UCSD-AML1 (cell line): ENCODE measurements around the gene TMEM132C.

Source experiments
- DNase-seq: peaks from one replicate; lab custom pipeline; 2025; ENCODE audit not compliant: unreplicated experiment; lab: John Stamatoyannopoulos, UW

TMEM132C gene

DNA sequence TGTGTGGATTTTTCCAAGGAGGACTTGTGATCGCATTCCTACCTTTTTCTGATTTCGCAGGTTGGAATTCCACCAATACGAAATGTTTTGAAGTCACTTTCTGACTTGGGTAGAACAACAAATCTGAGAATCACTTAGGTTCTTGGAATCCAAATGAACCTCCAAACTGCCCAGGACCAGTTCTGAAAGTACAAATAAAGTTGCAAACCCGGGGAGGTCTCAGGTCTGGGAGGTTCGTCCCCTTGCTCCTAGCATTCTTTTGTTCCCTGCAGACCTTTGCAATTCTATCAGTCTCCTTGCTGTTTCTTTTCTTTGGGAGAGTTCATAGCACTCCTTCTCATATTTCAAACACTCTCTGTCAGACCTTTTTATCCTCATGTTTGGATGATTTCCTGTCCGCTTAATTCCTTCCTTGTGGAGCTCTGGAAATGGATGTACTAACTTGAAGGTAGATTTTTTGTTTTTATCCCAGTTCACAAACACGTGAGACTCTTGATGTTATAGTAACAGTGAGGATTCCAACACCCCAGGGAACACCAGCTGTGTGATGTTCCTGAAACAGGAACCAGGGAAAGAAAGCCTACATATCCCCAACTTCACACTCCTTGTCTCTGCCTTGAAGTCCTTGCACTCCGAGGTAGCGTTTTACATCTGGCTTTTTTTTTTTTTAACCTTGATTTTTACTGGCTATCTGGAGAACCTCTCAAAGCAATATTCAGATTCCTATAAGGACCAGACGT is 70.6 kb downstream of the TMEM132C start:
- DNase-seq = no peak

DNA sequence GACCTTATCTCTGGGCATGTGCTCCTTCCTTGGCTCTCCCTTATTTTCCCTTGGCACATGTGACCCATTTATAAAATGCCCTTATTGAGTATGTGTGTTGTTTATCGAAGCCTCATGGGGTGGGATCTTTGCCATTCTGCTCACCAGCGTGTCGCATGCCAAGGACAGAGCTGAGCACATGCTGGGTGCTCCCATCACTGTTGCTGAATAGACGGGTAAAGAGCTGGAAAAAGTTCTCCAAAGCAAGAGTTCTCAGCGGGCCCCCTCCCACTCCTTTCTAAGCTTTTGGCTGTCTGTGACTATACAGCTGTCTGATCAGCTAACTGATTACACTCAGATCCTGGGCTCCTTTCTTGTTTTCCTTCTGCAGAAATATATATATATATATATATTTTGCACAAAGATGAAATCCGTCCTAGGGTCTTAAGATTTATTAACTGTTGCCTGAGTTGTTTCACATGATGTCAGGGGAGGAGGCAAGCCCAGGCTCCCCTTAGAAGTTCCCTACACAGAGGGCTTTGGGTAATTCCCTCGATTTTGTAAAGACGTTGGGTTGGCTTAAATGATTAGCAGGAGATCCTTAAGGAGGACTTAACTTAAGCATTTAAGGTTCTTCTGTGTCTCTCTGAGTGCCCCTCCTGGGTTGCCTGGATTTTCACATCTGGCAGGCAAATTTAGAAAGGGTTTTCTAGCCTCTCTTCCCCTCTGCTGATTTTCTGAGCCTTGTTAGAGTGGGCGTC is 71.6 kb downstream of the TMEM132C start:
- DNase-seq = no peak

DNA sequence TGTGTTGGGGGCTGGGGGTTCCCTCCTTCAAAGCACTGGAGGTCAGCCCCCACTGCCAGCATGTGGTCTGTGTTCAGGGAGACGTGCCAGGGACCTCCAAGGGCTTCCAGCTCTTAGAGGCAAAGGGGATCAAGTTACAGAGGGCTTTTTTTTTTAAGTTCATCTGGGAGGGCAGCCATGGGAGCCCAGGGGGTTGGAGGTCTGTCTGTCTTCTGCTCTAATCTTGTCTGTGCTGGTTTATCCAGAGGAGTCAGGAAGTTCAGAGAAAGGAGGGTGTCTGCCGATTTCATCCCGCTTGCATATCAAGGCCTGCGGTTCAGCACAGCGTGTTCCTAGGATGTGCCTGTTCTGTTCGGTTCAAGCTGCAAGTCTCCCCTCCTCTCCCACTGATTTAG is 72.2 kb downstream of the TMEM132C start:
- no peak for DNase-seq

DNA sequence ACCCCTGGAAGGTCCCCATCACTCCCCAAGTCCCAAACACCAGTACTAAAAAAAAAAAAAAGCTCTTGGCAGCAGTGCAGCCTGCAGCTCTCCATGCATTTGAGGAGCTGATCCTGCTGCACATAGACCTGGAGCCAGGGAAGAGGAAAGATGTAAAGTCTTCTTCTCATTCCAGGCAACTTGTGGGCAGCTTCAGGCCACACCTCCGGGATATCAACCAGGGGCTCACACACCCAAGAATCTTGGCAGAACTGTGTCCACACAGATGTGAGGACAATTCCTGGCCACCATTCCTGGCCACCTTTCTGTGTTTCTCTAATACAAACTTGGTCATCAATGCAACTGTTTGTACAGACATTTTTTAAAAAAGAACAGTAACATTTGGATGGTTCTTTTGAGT is 72.7 kb downstream of the TMEM132C start:
- no peak for DNase-seq

GRCh38 chr12:128353301-128353700 is 86.3 kb downstream of the TMEM132C start:
- no peak for DNase-seq

- no peak for DNase-seq
Measured at GRCh38 chr12:128356547-128356946, 89.6 kb downstream of the TMEM132C start.

GRCh38 chr12:128361400-128361995 is 94.5 kb downstream of the TMEM132C start:
- DNase-seq = no peak

DNA sequence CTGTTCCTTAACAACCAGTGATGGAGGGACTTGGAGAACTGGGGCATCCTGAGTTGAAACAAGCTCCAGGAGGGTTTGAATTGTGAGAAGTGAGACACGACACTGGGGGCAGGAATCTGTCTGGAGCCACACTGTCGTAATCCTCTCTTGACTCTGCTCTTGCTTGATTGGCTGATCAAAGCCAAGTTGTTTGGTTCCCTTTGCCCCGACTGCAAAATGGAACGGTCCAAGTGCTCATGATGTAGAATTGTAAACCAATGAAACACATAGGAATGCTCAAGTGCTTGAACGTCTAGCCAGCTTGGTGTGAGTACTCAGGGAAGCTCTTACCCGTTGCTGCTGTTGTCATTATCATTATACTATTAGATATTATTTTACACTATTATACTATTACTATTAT is 98.1 kb downstream of the TMEM132C start:
- no peak for DNase-seq

DNA sequence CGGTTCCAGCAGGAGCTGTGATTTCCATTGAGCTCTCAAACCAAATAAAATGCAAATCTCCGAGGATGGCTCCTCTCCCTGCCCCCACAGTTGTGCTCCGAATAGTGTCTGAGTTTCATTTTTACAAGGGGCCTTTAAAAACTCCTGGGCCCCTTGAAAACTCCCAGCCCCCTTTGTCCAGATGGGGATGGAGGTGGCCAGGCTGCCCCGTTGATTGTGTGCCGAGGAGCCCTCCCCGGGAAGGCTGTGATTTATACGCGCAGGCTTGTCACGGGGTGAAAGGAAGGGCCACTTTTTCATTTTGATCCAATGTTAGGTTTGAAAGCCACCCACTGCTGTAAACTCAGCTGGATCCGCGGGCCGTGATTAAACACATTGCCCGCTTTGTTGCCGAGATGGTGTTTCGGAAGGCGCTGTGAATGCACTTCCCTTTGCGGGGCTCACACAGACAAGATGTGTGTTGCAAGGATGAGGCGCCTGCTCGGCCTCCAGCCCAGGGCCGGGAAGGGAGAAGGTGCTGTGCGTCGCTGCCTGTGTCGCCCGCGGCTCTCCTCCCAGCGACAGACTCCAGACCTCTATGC is 98.8 kb downstream of the TMEM132C start:
- no peak for DNase-seq

DNA sequence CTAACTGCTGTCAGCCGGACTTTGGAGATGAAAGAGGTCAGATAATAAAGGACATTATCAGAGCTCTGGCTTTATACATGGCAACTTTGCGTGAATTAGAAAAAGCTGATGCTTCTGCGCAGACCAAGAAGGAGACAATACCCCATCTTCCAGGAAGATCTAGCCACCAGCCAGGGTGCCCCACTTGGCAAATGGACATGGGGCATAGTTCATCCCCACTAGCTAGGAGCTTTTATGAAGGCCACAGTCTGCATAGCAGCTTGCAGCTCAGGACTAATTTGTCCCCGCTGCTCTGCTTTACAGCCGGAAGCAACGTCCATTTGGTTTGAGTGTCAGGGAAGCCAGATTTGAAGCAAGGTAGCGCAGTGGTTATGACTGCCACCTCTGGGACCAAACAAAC is 101.0 kb downstream of the TMEM132C start:
- no peak for DNase-seq

- DNase-seq = no peak
Measured at GRCh38 chr12:128381541-128381940, 114.6 kb downstream of the TMEM132C start.

GRCh38 chr12:128381946-128382345 is 115.0 kb downstream of the TMEM132C start:
- no peak for DNase-seq

DNA sequence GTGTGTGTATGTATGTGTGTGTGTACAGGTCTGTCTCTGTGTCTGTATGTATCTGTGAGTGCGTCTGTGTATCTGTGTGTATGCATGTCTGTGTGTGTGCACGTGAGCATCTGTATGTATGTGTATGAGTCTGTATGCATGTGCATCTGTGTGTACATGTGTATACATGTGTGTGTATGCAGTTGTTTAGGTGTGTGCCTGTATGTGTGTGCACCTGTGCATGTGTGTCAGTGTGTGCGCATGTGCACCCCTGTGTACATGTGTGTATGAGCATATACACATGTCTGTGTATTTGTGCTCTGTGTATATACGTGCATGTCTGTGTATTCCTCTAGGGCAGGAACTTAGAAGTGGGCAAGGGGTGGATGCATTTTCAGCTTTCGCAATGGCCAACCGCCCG is 116.0 kb downstream of the TMEM132C start:
- no peak for DNase-seq

- DNase-seq = no peak
Measured at GRCh38 chr12:128383357-128383937, 116.5 kb downstream of the TMEM132C start.

- DNase-seq = no peak
Measured at GRCh38 chr12:128385736-128386135, 118.8 kb downstream of the TMEM132C start.

DNA sequence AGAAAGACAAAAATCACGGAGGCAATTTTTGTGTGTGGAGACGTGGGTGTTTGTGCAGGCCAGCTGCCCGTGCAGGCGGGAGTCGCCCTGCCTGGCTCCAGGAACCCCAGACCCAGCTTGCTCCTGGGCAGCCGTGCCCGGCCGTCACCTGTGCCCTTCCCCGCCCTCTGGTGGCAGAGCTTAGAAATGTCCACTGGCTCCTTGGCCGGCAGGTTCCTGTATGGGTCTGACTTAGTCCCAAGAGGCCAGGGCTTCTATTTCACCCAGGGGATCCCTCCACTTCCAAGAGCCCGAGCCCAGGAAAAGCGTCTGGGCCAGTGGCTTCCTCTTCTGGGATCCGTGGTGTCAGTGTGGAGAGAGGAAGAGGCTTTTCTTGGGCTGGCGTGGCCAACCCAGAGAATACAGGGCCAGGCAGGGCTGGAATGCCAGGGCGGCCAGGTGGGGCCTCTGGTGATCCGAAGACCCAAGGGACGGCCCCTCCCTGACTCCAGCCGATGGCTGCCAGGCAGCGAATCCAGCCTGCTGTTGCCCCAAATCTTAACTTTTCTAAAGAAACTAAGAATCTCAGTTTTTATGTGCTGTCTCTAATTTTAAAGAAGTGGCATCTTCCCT is 120.9 kb downstream of the TMEM132C start:
- DNase-seq = peak; percentile 38

DNA sequence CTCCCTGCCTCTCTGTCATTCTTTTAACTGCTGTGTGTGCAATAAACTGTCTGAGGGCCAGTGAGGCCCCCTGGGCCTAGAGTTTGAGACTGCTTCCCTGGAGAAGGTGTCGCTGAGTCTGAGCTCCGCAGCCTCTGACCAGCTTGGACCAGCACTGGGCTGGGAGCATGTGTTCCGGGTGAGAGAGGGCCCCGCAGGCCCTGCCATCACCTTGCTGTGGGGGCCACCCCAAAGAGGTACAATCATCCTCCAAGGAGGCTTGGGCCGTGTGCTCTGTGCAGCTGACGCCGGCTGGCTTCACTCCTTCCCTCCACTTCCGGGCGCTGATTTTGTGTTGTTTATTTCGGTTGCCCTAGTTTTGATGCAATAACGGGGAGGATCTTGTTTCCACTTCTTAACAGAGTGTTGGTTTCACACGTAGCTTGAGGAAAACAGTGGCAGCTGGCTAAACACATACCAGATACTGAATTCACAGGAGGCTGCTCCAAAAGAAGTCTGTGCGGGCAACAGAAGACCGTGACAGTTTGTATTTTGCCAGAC is 121.6 kb downstream of the TMEM132C start:
- no peak for DNase-seq

- DNase-seq = no peak
Measured at GRCh38 chr12:128393346-128393745, 126.4 kb downstream of the TMEM132C start.

- no peak for DNase-seq
Measured at GRCh38 chr12:128394137-128394536, 127.2 kb downstream of the TMEM132C start.

DNA sequence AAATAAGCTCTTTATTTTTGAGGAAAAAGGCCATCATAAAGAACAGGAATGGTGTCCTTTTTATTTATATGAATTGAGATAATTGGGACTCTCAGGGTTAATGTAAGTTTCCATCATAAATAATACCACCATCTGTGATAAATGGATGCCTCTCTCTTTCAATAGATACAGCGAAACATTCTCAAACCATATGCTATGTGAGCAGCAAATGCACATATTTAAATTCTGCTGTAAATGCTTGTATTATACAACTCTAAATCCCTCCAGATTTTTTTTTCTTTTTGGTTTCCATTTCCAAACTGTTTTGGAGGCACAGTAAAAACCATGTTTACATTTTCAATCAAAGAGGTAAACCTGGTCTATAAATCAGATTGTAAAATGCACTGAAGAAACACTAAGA is 132.3 kb downstream of the TMEM132C start:
- no peak for DNase-seq
